ENCODE measurements around the gene SCAP.

SCAP gene

DNA sequence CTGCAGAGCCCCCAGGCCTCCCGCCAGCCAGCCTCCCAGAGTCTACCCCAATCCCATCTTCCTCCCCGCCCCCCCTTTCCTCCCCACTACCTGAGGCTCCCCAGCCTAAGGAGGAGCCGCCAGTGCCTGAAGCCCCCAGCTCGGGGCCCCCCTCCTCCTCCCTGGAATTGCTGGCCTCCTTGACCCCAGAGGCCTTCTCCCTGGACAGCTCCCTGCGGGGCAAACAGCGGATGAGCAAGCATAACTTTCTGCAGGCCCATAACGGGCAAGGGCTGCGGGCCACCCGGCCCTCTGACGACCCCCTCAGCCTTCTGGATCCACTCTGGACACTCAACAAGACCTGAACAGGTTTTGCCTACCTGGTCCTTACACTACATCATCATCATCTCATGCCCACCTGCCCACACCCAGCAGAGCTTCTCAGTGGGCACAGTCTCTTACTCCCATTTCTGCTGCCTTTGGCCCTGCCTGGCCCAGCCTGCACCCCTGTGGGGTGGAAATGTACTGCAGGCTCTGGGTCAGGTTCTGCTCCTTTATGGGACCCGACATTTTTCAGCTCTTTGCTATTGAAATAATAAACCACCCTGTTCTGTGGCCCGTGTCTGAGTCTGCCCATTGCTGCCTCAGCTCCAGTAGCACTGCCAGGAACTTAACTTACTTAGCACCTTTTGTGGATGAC is 62.8 kb downstream of the SCAP start:
- DNase-seq = no peak

DNA sequence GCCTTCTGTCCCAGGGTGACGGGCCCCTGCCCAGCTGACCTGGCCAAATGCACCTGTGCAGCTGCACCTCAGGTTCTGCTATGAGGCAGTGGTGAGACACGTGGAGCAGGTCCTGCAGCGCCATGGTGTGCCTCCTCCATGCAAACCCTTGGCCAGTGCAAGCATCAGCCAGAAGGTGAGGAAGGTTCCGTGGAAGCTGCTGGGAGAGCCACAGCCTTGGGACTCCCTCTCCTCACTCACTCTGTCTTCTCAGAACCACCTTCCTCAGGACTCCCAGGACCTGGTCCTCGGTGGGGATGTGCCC is 63.3 kb downstream of the SCAP start:
- no peak for DNase-seq

DNA sequence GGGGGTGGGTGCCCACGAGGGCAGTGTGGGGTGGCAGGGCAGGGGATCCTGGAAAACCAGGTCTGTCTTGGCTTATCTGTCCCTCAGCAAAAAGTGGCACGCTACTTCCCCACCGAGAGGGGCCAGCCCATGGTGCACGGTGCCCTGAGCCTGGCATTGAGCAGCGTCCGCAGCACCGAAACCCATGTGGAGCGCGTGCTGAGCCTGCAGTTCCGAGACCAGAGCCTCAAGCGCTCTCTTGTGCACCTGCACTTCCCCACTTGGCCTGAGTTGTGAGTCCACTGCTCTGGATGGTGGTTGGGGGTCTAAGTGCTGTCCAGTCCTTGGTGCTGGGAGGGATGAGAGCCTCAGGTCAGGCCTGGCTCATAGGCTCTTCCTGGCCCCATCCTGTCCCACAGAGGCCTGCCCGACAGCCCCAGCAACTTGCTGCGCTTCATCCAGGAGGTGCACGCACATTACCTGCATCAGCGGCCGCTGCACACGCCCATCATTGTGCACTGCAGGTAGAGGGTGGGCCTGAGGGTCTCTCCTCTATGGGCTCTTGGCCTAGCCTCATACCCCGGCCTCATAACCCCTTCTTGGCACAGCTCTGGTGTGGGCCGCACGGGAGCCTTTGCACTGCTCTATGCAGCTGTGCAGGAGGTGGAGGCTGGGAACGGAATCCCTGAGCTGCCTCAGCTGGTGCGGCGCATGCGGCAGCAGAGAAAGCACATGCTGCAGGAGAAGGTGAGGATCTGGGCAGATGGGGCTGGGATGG is 63.9 kb downstream of the SCAP start:
- no peak for DNase-seq

DNA sequence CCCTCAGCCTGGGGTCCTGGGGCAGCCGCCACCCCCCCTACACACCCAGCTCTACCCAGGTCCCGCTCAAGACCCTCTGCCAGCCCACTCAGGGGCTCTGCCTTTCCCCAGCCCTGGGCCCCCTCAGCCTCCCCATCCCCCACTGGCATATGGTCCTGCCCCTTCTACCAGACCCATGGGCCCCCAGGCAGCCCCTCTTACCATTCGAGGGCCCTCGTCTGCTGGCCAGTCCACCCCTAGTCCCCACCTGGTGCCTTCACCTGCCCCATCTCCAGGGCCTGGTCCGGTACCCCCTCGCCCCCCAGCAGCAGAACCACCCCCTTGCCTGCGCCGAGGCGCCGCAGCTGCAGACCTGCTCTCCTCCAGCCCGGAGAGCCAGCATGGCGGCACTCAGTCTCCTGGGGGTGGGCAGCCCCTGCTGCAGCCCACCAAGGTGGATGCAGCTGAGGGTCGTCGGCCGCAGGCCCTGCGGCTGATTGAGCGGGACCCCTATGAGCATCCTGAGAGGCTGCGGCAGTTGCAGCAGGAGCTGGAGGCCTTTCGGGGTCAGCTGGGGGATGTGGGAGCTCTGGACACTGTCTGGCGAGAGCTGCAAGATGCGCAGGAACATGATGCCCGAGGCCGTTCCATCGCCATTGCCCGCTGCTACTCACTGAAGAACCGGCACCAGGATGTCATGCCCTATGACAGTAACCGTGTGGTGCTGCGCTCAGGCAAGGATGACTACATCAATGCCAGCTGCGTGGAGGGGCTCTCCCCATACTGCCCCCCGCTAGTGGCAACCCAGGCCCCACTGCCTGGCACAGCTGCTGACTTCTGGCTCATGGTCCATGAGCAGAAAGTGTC is 64.7 kb downstream of the SCAP start:
- no peak for DNase-seq

DNA sequence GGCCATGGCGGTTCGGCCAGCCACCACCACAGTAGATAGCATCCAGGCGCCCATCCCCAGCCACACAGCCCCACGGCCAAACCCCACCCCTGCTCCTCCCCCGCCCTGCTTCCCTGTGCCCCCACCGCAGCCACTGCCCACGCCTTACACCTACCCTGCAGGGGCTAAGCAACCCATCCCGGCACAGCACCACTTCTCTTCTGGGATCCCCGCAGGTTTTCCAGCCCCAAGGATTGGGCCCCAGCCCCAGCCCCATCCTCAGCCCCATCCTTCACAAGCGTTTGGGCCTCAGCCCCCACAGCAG is 65.4 kb downstream of the SCAP start:
- no peak for DNase-seq

DNA sequence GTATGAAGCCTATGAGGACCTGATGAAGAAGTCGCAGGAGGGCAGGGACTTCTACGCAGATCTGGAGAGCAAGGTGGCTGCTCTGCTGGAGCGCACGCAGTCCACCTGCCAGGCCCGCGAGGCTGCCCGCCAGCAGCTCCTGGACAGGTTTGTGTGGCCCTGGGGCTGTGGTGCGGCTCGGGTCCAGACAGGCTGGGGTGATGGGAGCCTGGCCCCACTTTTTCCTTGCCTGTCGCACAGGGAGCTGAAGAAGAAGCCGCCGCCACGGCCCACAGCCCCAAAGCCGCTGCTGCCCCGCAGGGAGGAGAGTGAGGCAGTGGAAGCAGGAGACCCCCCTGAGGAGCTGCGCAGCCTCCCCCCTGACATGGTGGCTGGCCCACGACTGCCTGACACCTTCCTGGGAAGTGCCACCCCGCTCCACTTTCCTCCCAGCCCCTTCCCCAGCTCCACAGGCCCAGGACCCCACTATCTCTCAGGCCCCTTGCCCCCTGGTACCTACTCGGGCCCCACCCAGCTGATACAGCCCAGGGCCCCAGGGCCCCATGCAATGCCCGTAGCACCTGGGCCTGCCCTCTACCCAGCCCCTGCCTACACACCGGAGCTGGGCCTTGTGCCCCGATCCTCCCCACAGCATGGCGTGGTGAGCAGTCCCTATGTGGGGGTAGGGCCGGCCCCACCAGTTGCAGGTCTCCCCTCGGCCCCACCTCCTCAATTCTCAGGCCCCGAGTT is 65.9 kb downstream of the SCAP start:
- DNase-seq = no peak

DNA sequence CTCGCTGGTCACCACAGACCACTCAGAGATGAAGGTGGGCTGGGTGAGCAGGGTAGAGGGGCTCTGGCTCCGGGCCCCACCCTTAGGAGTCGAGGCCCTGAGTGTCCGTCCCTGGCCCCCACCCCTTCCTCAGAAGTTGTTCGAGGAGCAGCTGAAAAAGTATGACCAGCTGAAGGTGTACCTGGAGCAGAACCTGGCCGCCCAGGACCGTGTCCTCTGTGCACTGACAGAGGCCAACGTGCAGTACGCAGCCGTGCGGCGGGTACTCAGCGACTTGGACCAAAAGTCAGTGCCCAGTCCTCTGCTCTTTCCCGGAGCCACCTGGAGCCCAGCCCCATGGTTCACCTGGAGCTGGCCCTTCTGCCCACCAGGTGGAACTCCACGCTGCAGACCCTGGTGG is 66.5 kb downstream of the SCAP start:
- no peak for DNase-seq

DNA sequence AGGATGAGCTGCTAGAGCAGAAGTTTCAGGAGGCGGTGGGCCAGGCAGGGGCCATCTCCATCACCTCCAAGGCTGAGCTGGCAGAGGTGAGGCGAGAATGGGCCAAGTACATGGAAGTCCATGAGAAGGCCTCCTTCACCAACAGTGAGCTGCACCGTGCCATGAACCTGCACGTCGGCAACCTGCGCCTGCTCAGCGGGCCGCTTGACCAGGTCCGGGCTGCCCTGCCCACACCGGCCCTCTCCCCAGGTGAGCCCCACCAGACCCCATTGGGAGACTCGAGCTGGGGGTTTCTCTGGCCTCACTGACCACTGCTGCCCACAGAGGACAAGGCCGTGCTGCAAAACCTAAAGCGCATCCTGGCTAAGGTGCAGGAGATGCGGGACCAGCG is 66.9 kb downstream of the SCAP start:
- no peak for DNase-seq

DNA sequence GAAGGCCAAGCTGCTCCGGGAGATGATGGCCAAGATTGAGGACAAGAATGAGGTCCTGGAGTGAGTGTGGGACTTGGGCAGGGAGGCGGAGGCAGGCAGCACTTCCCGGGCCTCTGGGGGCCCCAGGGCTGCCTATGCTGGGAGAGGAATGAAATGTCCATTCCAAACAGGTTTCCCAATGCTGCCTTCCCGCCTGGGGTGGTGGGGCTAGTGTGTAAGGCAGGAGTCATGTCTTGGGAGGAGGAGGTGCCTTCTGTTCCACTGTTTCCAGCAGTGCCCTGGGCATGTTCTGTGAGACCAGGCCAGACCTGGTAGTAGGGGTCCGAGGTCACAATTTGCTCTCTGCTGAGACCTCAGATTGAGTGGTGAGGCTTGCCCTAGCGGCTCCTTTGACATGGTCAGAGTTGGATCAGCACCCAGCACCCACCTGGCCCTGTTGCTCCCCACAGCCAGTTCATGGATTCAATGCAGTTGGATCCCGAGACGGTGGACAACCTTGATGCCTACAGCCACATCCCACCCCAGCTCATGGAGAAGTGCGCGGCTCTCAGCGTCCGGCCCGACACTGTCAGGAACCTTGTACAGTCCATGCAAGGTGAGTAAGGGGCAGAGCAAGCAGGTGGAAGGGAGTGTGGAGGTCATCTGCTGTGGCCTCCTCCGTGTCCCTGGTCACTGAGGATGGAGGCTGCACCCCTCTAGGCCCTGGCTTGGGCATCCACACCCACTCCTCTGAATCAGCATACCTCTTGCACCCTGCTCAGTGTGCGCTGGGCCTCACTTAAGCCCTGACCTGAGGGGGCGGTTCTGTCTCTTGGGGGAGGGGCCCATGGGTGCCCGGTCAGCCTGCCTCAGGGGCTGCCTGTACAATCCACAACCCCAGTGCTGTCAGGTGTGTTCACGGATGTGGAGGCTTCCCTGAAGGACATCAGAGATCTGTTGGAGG is 67.6 kb downstream of the SCAP start:
- DNase-seq = no peak

DNA sequence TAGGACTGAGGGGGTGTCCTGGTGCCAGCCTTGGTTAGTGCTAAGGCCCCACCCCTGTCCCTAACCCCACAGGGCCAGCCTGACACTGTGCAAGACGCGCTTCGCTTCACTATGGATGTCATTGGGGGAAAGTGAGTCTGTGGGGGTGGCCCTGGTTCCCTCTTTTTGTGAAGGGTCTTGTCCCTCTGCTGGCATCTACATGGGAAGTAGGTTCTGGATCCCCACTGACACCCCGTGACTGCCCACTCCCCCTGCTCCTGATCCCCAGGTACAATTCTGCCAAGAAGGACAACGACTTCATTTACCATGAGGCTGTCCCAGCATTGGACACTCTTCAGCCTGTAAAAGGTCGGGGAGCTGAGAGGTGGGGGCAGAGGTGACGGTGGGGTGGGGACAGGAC is 68.5 kb downstream of the SCAP start:
- no peak for DNase-seq

DNA sequence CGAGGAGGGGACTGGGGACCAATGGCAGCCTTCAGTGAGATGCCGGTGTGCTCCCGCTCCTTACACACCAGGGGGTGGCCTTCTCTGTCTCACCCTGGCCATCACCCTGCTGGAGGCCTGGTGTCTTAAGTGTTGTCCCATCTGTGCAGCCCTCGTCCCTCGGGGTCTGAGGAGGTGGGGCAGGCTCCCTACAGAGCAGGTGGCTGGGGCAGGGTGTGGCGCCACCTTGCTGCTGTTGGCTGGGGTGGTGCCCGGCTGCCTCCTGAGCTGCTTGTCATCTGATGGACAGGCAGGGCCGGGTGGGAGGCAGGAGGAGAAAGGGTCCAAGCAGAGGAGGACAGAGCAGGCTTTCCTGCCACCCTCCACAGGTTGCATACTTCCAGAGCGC is 69.0 kb downstream of the SCAP start:
- no peak for DNase-seq

DNA sequence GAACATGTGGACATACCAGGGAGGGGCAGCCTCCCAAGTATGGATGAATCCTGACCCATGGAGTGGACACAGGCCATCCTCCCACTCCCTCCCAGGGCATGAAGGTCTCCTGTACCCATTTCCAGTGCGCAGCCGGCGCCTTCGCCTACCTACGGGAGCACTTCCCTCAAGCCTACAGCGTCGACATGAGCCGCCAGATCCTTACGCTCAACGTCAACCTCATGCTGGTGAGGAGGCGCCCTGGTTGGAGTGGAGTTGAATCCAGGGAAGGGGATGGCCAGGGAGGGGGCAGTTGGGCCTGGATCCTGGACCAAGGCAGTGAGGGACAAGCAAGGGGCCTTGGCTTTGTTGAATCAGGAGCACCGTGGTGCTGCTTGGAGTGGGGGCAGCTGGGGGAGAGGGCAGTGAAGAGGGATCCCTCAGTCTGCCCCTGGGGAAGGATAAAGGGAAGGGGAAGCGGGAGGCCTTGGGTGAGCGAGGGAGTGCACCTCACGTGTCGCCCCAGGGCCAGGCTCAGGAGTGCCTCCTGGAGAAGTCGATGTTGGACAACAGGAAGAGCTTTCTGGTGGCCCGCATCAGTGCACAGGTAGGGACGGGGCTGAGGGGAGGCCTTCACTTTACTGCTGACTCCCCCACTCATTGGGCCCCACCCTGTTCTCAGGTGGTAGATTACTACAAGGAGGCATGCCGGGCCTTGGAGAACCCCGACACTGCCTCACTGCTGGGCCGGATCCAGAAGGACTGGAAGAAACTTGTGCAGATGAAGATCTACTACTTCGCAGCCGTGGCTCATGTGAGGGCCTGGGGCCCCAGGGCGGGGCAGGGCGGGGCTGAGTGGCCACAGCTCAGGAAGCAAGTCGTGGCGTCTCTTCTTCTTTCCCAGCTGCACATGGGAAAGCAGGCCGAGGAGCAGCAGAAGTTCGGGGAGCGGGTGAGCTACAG is 69.7 kb downstream of the SCAP start:
- no peak for DNase-seq

DNA sequence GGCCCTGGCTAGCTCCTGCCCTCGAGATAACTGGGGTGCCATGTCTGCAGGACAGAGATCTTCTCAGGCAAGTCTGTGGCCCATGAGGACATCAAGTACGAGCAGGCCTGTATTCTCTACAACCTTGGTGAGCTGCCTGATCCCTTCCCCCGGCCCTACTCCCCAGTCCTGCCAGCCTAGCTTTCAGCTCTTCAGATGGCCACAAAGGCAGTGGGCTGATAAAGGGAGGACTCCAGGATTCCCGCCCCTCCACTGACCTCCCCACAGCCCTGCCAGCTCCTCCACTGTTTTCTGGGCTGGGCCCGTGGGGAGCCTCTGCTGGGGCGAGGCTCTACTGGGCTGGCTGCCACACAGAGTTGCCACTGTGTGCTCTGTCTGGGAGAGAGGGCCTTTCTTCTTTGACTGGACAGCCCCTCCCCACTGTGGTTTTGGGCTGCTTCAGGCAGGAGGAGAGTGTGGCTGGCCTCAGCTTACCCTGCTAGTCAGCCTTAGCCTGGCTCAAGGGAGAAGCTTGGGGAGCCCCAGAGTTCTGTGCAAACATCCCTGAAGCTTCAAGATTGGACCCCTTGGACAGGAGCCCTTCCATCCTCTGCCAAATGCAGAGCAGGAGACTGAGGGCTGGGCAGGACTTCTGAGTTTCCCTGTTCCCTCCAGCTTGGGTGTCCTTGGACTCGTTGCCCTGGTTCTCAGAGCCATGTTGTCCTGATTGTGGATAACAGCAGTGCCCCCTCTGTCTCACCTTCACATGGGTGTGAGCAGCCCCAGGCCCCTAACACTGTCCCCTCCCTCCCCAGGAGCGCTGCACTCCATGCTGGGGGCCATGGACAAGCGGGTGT is 70.6 kb downstream of the SCAP start:
- no peak for DNase-seq

DNA sequence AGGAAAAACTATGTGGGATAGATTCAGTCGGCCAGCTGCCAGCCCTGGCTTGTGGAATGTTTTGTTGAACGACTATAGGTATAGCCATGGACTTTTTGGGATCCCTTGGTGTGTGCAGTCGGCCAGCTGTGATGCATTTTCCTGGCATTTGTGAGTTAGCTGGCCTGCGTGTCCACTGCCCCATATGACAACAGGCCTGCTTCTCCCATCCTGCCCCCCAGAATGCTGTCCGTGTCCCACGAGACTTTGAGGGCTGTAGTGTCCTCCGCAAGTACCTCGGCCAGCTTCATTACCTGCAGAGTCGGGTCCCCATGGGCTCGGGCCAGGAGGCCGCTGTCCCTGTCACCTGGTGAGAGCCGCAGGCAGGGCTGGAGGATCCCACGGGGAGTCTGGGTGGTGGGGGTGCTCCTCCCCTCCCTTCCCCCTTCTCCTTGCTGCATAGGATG is 71.3 kb downstream of the SCAP start:
- DNase-seq = no peak

DNA sequence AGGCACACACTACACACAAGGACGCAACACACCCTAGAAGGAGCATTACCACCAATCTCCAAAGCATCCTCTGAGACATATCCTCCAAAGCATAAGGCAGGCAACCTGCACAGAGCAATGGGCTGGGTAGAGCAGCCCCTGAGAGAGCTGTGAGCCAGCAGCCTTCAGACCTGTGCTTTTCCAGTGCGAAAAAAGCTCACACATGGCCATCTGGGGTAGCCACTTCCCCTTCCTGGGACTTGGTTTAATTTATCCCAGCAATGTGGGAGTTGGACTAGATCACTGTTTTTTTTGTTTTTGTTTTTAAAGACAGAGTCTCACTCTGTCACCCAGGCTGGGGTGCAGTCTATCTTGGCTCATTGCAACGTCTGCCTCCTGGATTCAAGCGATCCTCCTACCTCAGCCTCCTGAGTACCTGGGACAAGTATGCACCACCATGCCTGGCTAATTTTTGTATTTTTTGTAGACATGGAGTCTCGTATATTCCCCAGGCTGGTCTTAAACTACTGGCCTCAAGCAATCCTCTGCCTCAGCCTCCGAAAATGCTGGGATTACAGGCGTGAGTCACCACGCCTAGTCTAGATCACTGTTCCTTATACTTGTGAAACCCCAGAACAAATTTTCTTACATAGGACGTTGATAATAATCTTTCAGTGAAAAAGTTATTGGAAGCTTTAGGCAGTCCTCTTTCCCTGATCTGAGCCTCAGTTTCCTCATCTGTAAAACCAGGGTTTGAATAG is 76.0 kb downstream of the SCAP start:
- no peak for DNase-seq

DNA sequence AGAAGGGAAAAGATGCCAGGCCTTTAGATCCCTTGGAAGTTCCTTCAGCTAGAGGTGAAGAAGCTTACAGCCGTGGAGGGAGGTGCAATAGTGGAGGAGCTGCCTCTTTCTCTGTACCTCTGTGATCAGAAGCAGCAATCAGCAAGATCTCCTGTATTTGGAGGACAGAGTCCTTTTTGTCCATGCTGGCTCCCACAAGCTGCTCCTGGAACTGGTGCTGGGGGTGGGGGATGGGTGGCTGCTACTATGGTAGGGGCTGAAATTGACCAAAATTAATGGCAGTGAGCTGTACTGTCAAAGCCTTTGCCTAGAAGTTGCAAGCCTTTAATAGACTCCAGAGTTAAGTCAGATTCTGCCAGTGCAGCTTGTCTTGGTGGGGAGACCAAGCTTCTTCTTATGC is 76.7 kb downstream of the SCAP start:
- DNase-seq = no peak

DNA sequence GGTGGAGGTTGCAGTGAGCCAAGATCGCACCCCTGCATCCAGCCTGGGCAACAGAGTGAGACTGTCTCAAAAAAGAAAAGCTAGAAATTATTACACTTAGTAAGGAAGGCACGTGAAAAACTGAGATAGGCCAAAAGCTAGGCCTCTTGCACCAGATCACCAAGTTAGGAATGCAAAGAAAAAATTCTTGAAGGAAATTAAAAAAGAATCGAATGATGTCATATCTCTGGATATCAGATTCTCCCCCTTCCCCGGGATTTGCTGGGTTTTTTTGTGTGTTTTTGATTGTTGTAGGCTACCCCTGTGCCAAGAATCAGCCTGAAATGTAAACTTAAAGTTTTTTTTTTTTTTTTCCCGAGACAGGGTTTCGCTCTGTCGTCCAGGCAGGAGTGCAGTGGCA is 77.5 kb downstream of the SCAP start:
- no peak for DNase-seq

DNA sequence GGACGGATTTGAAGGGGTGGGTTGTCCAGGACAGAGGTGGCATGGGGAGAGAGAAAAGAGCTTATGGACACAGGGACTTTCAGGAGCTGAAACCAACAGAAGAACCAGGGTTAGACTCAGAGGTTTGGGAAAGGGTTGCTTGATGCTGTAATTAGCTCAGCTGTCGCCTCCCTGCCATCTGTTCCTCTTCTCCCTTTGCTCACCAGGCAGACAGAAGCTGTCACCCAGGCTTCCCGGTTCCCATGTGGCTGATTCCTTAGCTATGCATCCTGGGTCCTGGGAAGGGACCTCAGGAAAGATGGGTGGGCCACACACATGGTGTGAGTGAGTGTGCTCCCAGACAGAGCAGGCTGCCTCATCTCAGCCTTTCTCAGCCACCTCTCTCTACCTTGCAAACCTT is 80.9 kb downstream of the SCAP start:
- DNase-seq = no peak

DNA sequence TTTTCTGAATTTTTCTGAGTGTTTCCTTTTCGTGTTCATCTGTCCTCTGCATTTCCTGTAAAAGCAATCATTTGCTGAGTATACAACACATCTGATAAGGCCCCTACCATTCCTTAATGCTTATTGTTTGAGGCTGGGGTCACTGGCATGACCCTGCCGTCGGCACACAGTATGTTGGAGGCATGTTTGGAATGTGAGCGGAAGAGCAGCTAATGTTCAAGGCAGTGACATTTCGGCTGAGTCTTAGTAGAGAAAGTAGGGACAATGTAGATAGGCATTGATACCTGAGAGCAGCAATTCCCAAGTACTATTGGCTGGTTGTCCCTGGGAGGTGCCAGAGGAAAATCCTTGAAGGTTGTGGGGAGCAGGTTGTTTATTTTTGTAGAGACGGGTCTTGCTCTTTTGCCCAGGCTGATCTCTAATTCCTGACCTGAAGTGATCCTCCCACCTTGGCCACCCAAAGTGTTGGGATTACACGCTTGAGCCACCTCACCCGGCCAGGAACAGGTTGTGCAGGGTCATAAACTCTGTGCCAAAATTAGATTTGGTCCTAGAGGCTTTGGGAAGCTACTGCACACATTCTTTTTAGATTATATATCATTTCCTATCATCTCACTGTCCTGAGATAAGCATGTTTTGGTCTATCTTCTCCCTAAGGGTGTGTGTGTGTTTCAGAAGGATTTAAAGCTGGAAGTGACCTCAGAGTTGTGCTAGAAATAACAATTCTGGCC is 81.4 kb downstream of the SCAP start:
- DNase-seq = no peak

Data from activated gamma-delta T cell (primary cell).